Stimulated activated CD8-positive, alpha-beta memory T cell treated with anti-CD3 and anti-CD28 coated beads, Interleukin-15, amount 100 ng/mL, for 4 hours (primary cell): ENCODE results near the gene PLEKHA7.

Experiments used
- DNase-seq, 2 donors: peaks; one replicate each; pipeline ENCODE4 v3.0.0-alpha.2; 2020; ENCODE audit warnings: low read depth in 2 of 2

Gene PLEKHA7

GRCh38 chr11:16843294-16843693, 170.9 kb downstream of the PLEKHA7 start:
- DNase-seq, result no peak

- DNase-seq, result no peak
Measured at GRCh38 chr11:16841984-16842383, 172.2 kb downstream of the PLEKHA7 start.

- no peak for DNase-seq
Measured at GRCh38 chr11:16841481-16841880, 172.7 kb downstream of the PLEKHA7 start.

GRCh38 chr11:16840951-16841350, 173.3 kb downstream of the PLEKHA7 start:
- DNase-seq, result no peak

GRCh38 chr11:16839821-16840220, 174.4 kb downstream of the PLEKHA7 start:
- no peak for DNase-seq

GRCh38 chr11:16834384-16834783, 179.8 kb downstream of the PLEKHA7 start:
- DNase-seq, result no peak

GRCh38 chr11:16833026-16833425, 181.2 kb downstream of the PLEKHA7 start:
- DNase-seq, result no peak

- no peak for DNase-seq
Measured at GRCh38 chr11:16832193-16832539, 182.0 kb downstream of the PLEKHA7 start.

GRCh38 chr11:16831316-16832192, 182.7 kb downstream of the PLEKHA7 start:
- DNase-seq, result no peak

GRCh38 chr11:16827139-16827538, 187.1 kb downstream of the PLEKHA7 start:
- no peak for DNase-seq

GRCh38 chr11:16825968-16826367, 188.2 kb downstream of the PLEKHA7 start:
- no peak for DNase-seq

GRCh38 chr11:16825101-16825500, 189.1 kb downstream of the PLEKHA7 start:
- DNase-seq, result no peak

GRCh38 chr11:16820324-16821092, 193.7 kb downstream of the PLEKHA7 start:
- peak; percentile 16 to 32 for DNase-seq

- DNase-seq, result no peak
Measured at GRCh38 chr11:16818284-16818683, 195.9 kb downstream of the PLEKHA7 start.

GRCh38 chr11:16817351-16817750, 196.9 kb downstream of the PLEKHA7 start:
- no peak for DNase-seq

- DNase-seq, result no peak
Measured at GRCh38 chr11:16816358-16817270, 197.6 kb downstream of the PLEKHA7 start.

GRCh38 chr11:16815047-16815767, 199.0 kb downstream of the PLEKHA7 start:
- DNase-seq, result no peak

- DNase-seq, result no peak
Measured at GRCh38 chr11:16814410-16815046, 199.7 kb downstream of the PLEKHA7 start.

- DNase-seq, result no peak
Measured at GRCh38 chr11:16813126-16813525, 201.1 kb downstream of the PLEKHA7 start.

- no peak for DNase-seq
Measured at GRCh38 chr11:16812274-16812673, 201.9 kb downstream of the PLEKHA7 start.
